NCI-H1105 (cell line): ENCODE data around the gene CLEC11A.
"Not testable (repeated sequence)": the region's sequence is repeated elsewhere in the genome, so short reads cannot be mapped to it uniquely, and the experiment has no call there.

Experiments
- DNase-seq: peaks from one replicate; lab custom pipeline; 2025; lab: John Stamatoyannopoulos, UW

Gene CLEC11A

GRCh38 chr19:50721441-50722137 is 1.6 kb upstream of the CLEC11A start:
- no peak for DNase-seq

GRCh38 chr19:50722201-50723013 is 757 bp upstream of the CLEC11A start:
- no peak for DNase-seq

GRCh38 chr19:50723735-50724521 is 764 bp downstream of the CLEC11A start:
- DNase-seq = no peak

GRCh38 chr19:50724522-50725217 is 1.5 kb downstream of the CLEC11A start:
- peak; percentile 91 for DNase-seq

- no peak for DNase-seq
These were observed 2.2 kb downstream of the CLEC11A start for GRCh38 chr19:50725218-50725910.

- DNase-seq = no peak
These were observed 2.7 kb downstream of the CLEC11A start for GRCh38 chr19:50725911-50726230.

- no peak for DNase-seq
These were observed 5.0 kb downstream of the CLEC11A start for GRCh38 chr19:50728084-50728737.

GRCh38 chr19:50729894-50730293 is 6.7 kb downstream of the CLEC11A start:
- no peak for DNase-seq

GRCh38 chr19:50735869-50736268 is 12.7 kb downstream of the CLEC11A start:
- DNase-seq = no peak

- DNase-seq = no peak
These were observed 13.2 kb downstream of the CLEC11A start for GRCh38 chr19:50736338-50736737.

- no peak for DNase-seq
These were observed 16.2 kb downstream of the CLEC11A start for GRCh38 chr19:50739132-50739913.

- DNase-seq = no peak
These were observed 16.8 kb downstream of the CLEC11A start for GRCh38 chr19:50739914-50740426.

- DNase-seq = no peak
These were observed 18.2 kb downstream of the CLEC11A start for GRCh38 chr19:50741179-50741933.

- DNase-seq = no peak
These were observed 20.4 kb downstream of the CLEC11A start for GRCh38 chr19:50743537-50743936.

GRCh38 chr19:50745221-50745620 is 22.1 kb downstream of the CLEC11A start:
- no peak for DNase-seq

- not testable (repeated sequence) for DNase-seq
These were observed 24.0 kb downstream of the CLEC11A start for GRCh38 chr19:50747141-50747540.

- DNase-seq = no peak
These were observed 26.3 kb downstream of the CLEC11A start for GRCh38 chr19:50749490-50749889.

GRCh38 chr19:50750010-50750409 is 26.8 kb downstream of the CLEC11A start:
- no peak for DNase-seq

- DNase-seq = no peak
These were observed 30.7 kb downstream of the CLEC11A start for GRCh38 chr19:50753879-50754278.
